ENCODE data around the gene SYTL5.

The SYTL5 gene

GRCh38 chrX:38036466-38036865 is 30.1 kb downstream of the SYTL5 start:
- DNase-seq: no peak

- no peak for DNase-seq
These were observed 32.1 kb downstream of the SYTL5 start for GRCh38 chrX:38038501-38038900.

DNA sequence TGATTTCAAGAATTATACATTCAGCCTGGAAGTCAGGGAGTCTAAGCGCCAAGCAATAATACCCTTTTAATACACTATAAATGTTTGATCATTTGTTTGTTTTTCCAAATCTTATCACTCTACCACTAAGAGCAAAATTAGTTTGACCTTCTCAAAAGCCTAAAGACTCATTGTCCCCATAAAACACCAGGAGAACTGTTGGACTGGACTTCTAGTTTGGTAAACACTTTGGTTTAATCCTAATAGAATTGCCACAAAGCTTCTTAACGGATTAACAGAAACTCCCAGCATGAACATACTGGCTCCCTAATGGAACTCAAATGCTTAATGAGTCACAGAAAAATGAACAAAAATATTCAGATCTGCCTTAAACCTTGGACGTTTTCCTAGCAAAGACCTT is 34.9 kb downstream of the SYTL5 start:
- DNase-seq: no peak

GRCh38 chrX:38044701-38045100 is 38.3 kb downstream of the SYTL5 start:
- no peak for DNase-seq

GRCh38 chrX:38045538-38046096 is 39.3 kb downstream of the SYTL5 start:
- no peak for DNase-seq

DNA sequence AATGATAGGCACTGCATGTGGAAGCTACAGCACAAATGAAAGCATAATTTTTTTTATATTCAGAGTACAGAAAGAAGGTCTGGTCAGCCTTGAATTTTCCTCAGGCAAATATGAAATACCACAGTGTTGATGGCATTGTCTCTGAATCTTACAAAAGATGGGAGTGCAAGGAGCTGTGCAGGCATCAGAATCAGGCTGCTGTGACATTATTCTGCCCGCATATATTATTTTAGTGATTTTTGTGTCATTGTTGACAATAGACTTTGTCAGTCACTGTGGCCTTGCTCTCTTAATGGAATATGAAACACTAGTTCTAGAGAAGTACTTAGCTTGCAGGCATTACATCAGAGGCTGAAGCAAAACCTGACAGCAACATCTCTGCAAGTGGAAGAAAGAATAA is 42.5 kb downstream of the SYTL5 start:
- no peak for DNase-seq

DNA sequence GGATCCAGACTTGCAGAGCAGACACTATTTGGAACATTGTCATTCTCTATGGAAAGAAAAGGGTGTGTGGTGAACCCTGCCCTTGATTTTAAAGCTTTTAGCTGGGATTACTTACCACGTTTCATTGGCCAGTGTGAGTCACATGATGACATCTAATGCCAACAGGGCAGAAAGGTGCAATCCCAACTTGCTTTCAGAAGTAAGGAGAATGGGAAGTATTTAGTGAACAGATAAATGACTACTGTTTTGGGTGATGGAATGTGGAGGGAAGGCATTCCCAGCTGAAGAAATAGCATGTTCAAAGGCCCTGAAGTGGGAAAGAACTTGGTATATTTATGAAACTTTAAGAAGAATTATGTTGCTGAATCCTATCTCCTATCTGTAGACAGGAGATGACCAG is 44.5 kb downstream of the SYTL5 start:
- no peak for DNase-seq

DNA sequence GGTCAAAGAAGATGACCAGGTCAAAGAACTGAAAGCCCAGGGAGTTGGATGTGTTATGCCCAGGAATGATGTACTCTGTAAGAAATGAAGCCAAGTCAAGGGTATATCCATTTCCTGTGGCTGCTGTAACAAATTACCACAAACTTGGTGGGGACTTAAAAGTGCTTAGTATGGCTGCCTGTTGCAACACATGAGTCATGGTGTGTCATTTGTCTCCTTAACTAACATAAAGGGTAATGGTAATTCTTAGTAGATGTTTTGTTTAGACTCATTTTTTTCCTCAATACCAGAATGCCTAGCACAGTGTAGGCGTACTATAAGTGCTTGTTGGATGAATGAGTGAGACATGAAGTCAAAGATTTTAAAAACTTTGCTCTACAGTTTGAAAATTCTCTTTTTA is 45.7 kb downstream of the SYTL5 start:
- DNase-seq: no peak

DNA sequence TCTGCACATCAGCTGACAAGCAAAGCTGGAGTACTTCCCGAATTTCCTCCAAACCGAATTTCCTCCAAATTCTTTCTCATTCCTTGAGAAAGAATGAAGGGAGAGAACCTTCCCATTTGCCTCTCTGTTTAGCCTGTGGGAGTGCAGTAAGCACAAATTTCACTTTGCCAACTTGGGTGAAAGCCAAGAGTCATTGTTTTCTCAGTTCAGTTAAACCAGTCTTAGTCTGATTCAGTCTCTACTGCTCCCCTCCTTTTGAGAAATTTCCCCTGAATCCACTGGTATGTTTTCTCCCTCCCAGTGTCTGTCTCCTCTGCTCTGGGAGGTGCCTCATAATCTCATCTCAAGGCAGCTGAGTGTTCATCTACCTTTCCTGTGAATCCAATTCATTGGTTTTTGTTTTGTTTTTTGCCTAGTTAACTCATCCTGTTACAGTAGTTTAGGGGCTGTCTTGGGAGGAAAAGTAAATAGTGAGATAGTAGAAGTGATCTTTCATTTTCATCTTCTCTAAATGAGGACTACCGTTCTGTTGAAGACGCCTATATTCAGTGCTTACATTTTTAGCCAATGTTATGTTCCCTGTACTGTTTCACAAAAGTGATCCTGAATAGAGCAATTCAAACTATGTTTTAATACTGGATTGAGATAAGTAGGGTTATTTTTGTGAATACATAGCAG is 49.0 kb downstream of the SYTL5 start:
- no peak for DNase-seq

DNA sequence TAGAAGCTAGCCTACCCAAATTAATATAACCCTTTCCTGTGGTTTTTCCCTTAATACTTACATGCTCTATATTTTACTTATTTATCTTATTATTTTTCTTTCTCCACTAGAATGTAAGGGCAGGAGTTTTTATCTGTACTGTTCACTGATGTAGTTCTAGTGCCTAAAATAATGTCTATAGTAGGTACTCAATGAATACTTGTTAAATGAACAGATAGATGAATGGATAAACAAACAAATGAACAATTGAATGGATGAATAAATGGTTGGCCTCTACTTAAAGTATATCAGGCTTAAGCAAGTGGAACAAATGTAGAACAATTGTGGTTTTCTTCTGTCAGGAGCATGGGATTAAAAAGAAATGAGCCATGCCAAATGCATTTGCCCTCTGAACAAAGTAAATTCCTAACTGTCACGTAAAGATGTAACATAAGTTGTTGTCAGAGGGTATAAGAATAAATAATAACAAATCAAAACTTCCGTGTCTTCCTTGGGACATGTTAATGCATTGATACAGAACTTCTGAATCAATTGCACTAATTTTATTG is 54.1 kb downstream of the SYTL5 start:
- DNase-seq: no peak

DNA sequence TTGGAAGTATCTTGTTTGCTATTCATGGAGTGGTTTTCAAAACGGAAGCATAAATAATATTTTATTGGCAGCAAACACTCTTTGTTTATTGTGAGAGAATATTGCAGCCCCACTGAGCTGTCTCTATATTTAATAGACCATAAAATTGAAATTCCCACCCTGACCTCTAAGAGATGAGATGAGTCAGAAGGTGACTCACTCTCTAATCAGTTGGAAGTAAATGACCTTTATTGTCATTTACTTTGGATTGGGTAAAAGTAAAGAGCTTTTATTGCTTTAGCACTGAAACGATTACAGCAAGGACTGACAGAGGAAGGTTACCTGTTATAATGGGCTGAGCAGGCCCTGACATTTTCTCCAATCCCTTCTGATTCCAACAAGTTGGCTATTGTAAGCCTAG is 55.0 kb downstream of the SYTL5 start:
- DNase-seq: no peak

- no peak for DNase-seq
These were observed 60.6 kb downstream of the SYTL5 start for GRCh38 chrX:38066934-38067333.

DNA sequence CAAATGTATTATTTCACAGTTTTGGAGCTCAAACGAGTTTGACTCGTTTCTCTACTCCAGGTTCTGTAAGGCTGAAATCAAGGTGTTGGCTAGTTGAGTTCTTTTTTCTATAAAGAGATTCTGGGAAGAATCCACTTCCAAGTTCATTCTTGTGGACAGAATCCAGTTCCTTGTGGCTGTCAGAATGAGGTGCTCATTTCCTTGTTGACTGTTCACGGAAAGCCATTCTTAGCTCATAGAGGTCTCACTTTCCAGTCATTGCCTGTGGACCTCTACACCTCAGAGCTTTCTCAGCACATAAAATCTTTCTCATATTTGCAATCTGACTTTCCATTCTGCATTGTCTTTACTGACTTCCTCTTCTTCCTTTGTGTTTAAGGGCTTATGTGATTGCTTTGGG is 62.9 kb downstream of the SYTL5 start:
- no peak for DNase-seq

GRCh38 chrX:38069991-38070390 is 63.6 kb downstream of the SYTL5 start:
- DNase-seq: no peak

DNA sequence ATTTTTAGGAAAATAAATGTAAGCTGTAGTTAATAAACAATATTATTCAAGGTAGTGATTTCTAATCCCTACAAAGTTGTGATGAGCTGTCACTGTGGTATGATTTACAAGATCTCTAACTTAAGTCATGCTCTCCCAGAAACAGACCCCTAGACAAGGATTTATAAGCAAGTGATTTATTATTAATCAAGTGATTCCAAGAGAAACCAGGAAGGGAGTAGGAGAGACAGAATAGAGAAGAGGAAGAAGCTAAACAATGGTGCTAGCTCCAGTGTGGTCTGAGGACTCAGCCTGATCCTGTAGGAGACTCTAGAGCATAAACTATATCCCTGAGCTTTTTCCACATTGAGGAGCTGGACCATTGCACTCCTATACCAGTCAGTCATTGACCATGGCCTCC is 73.1 kb downstream of the SYTL5 start:
- no peak for DNase-seq

DNA sequence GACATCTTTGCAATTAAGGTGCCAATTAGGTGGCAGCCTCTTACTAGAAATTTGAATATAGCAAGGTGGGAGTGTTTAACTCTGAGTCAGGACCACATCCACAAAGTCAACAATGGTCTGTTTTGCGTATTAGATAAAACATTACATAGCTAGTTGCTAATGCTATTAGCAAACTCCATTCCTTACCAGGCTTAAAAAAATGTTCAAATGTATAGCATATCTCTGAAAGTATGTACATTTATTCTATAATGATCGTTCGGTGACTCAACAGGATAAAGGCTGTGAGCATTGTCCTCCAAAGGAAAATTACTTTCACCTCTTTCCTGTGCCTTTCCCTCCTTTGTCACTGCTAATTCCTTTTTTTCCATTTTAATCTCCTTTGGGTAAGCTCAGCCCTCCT is 74.5 kb downstream of the SYTL5 start:
- DNase-seq: no peak

DNA sequence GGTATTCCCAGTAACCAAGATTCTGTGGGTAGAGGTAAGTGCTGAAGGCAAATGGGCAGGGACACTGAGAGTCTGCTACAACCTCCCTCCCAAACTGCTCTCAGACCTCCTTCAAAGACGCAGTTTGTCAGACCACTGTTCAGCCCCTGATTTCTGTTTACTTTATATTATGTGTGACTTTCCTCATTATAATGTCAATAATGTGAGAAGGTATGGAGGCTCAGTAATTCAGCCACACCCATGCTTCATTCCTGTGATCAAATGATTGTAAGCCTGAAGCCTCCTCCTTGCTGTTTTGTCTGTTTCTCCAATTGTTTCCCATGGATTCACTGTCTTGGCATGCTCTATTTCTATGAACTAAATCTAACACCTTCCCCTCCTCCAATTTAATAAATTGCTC is 75.6 kb downstream of the SYTL5 start:
- DNase-seq: no peak

GRCh38 chrX:38082309-38082708 is 76.0 kb downstream of the SYTL5 start:
- DNase-seq: no peak

- DNase-seq: no peak
These were observed 79.5 kb downstream of the SYTL5 start for GRCh38 chrX:38085813-38086212.

DNA sequence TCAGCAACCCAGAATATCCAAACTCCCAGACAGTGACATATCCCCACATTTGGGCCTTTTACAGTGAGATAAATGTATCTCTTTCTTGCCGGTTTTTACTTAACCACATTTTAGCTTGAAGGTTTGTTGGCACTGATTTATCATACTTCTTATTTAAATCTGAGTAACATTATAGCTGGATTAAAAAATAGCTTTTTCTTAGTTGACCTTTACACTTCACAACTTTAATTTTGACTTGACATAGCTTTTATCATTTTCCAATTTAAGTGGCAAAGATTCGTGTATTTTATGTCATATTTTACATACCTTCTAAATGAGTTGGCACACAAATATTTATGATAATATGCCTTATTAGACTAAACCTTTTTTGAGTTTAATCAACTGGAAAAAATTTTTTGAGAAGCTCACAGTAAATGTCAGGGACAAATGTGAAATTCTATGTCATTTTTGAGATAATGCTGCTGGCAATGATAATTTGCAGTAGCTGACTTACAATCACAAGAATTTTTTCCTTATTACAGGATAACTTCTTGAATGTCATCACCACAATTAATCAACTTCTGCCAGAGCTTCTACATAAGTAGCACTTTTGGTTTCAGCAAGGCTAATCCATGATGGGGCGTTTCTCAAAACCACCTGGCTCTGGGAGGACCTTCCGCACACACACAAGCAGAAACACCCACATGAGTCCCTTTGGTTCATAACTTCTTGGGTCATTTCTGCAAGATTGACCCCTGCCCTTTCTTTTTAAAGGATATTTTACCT is 80.3 kb downstream of the SYTL5 start:
- no peak for DNase-seq

GRCh38 chrX:38087594-38087993 is 81.2 kb downstream of the SYTL5 start:
- DNase-seq: no peak

DNA sequence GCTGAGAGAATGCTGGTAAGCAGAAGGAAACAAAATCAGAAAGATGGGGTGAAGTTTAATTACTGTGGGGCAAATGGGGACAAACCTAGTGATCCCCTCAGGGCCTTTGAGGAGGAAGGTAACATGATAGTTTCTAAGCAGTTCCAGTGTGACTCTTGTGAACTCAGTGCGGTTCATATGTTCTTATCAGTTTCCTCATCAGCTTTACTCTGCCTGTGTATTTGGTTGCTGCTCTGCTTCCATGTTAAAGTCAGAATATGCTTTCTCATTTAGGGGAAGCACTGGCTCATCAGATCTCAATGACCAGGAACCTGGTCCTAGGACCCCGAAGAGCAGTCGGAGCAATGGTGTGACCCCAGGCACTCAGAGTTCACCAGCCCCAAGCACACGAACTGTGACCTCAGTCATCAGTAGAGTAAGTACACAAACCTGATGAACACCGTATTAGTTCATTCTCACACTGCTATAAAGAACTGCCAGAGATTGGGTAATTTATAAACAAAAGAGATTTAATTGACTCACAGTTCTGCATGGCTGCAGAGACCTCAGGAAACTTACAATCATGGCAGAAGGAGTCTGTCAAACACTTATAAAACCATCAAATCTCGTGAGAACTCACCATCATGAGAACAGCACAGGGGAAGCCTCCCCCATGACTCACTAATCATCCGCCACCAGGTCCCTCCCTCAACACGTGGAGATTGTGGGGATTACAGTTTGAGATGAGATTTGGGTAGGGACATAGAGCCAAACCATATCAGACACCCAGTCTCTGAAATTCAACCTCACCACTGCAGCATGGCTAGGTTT is 83.0 kb downstream of the SYTL5 start:
- no peak for DNase-seq

DNA sequence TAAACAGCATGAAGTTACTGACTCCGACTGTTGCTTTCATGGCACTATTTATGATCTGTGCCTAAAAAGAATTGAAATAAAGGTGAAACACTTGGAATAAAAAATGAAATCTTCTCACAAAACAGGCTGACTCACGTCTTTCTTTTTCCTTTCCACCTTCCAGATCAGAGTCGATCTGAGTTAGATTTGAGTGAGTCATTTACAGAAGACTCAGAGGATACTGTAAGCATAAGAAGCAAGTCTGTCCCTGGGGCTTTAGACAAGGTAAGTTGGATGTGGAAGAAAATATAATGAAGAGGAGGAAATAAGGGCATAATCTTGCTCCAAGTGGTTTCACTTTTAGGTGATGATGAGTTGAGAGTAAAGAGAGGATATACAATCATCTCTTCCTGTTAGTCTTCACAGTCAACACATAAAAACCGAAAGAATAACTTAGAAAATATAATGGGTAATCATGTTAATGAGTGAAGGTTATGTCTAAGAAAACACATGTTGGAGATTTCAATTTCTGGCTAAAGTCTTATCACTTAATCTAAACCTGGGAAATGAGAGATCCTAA is 89.7 kb downstream of the SYTL5 start:
- no peak for DNase-seq
